Stimulated activated CD8-positive, alpha-beta memory T cell treated with anti-CD3 and anti-CD28 coated beads, Interleukin-12 subunit alpha, Interleukin-12 subunit beta, amount 100 ng/mL, for 24 hours (primary cell): ENCODE results near the gene CNGA1.
"Not testable (repeated sequence)": the region's sequence is repeated elsewhere in the genome, so short reads cannot be mapped to it uniquely, and the experiment has no call there.

ENCODE experiments used
- DNase-seq: peaks from one replicate; pipeline ENCODE4 v3.0.0-alpha.2; 2020; ENCODE audit errors: extremely low read depth

The CNGA1 gene

GRCh38 chr4:47968847-47969246 is 47.6 kb downstream of the CNGA1 start:
- no peak for DNase-seq

- no peak for DNase-seq
These were observed 61.8 kb downstream of the CNGA1 start for GRCh38 chr4:47954677-47955076.

GRCh38 chr4:47954245-47954644 is 62.2 kb downstream of the CNGA1 start:
- no peak for DNase-seq

- no peak for DNase-seq
These were observed 70.4 kb downstream of the CNGA1 start for GRCh38 chr4:47945930-47946726.

GRCh38 chr4:47942081-47942819 is 74.2 kb downstream of the CNGA1 start:
- DNase-seq: no peak

- no peak for DNase-seq
These were observed 77.0 kb downstream of the CNGA1 start for GRCh38 chr4:47939456-47939855.

- DNase-seq: no peak
These were observed 80.1 kb downstream of the CNGA1 start for GRCh38 chr4:47936336-47936735.

- no peak for DNase-seq
These were observed 82.6 kb downstream of the CNGA1 start for GRCh38 chr4:47933840-47934239.

GRCh38 chr4:47930971-47931804 is 85.3 kb downstream of the CNGA1 start:
- DNase-seq: no peak

- no peak for DNase-seq
These were observed 86.7 kb downstream of the CNGA1 start for GRCh38 chr4:47929682-47930201.

- no peak for DNase-seq
These were observed 89.7 kb downstream of the CNGA1 start for GRCh38 chr4:47926667-47927258.

- not testable (repeated sequence) for DNase-seq
These were observed 93.2 kb downstream of the CNGA1 start for GRCh38 chr4:47923261-47923608.

- not testable (repeated sequence) for DNase-seq
These were observed 93.8 kb downstream of the CNGA1 start for GRCh38 chr4:47922436-47923260.

- not testable (repeated sequence) for DNase-seq
These were observed 99.3 kb downstream of the CNGA1 start for GRCh38 chr4:47917163-47917562.

GRCh38 chr4:47915378-47915777 is 101.1 kb downstream of the CNGA1 start:
- DNase-seq: no peak

GRCh38 chr4:47914926-47915237 is 101.6 kb downstream of the CNGA1 start:
- DNase-seq: no peak

- DNase-seq: peak; percentile 93
These were observed 102.1 kb downstream of the CNGA1 start, which contains the start of gene NFXL1 for GRCh38 chr4:47914220-47914925. NFXL1 (minus strand) TSS chr4:47914583; CDS start chr4:47914203, 380 bp downstream.

- DNase-seq: no peak
These were observed 102.6 kb downstream of the CNGA1 start for GRCh38 chr4:47913861-47914219.

GRCh38 chr4:47913330-47913729 is 103.2 kb downstream of the CNGA1 start:
- DNase-seq: no peak

GRCh38 chr4:47907089-47907646 is 109.3 kb downstream of the CNGA1 start:
- no peak for DNase-seq
